H1 (cell line): ENCODE measurements around the gene SKAP1. TPM values are rescaled to one million over a fixed set of nuclear protein-coding genes. Genes with fewer than 3 reads are reported as not detected.

ENCODE experiments used
- polyA plus RNA-seq, 7 experiments: library from polyadenylated mRNA; depleted of rRNA in 3 of 7; stranded (reverse) in 5 of 7; unstranded in 2 of 7; fragments of >200 nt in 5 of 7; fragments of 200-250 nt in 2 of 7; gene quantifications; 1 replicate in 5 of 7; 2 replicates in 1 of 7; 4 replicates in 1 of 7; pipeline versions ENCODE4 v1.2.1 to v1.2.3, GENCODE V29; 2011 to 2013; ENCODE audit warnings: missing spikeins in 2 of 7, mixed read lengths in 2 of 7
- total RNA-seq: library from RNA; stranded (reverse); fragmentation: NEBNext Ultra II Directional; extraction: Animal tissue kit (Norgen Biotek cat#: 25700); gene quantifications from 2 replicates; pipeline ENCODE4 v1.2.1, GENCODE V29; 2021
- TF ChIP-seq, protein P1 (sequence below), 3 experiments: IDR thresholded peaks; 1 replicate in 2 of 3; 2 replicates in 1 of 3; pipeline versions ENCODE4 v1.5.1 to v1.6.1; 2011; ENCODE audit warnings: low read length in 3 of 3, mild to moderate bottlenecking in 3 of 3, inconsistent platforms in 2 of 3, low read depth in 1 of 3, moderate library complexity in 1 of 3; ENCODE audit not compliant: insufficient read depth in 1 of 3; ENCODE audit errors: control extremely low read depth in 1 of 3
- TF ChIP-seq, protein P2 (sequence below): IDR thresholded peaks from 2 replicates; pipeline ENCODE4 v1.6.1; 2011; ENCODE audit warnings: low read depth, mild to moderate bottlenecking, low read length; ENCODE audit not compliant: insufficient read depth

The SKAP1 gene
- total and polyA plus RNA-seq, 2 of the 8 experiments (the other 6 are each of a cell fraction or from before 2014, with no cell fraction given) = not detected

DNA sequence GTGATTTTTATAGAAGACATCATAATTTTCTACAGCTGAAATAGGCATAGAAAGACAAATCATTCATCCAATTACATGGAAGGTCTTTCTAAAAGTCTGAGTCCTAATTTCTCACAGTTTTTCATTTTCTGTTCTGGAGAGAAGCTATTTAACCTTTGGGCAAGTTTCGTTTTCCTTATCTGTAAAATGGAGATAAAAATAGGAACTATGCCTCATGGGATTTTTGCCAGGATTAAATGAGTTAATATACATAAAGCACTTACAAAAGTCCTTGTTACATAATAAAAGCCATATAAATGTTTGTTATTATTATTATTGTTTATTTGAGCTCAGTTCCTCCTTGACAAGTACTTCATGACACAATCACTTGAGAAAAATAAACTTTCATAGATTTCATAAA lies 121.4 kb downstream of the SKAP1 start (continued):
- TF ChIP-seq, protein P1, sequence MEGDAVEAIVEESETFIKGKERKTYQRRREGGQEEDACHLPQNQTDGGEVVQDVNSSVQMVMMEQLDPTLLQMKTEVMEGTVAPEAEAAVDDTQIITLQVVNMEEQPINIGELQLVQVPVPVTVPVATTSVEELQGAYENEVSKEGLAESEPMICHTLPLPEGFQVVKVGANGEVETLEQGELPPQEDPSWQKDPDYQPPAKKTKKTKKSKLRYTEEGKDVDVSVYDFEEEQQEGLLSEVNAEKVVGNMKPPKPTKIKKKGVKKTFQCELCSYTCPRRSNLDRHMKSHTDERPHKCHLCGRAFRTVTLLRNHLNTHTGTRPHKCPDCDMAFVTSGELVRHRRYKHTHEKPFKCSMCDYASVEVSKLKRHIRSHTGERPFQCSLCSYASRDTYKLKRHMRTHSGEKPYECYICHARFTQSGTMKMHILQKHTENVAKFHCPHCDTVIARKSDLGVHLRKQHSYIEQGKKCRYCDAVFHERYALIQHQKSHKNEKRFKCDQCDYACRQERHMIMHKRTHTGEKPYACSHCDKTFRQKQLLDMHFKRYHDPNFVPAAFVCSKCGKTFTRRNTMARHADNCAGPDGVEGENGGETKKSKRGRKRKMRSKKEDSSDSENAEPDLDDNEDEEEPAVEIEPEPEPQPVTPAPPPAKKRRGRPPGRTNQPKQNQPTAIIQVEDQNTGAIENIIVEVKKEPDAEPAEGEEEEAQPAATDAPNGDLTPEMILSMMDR (IDR thresholded peaks at IDR 0.05; ENCODE audit: control extremely low read depth in 1 of 3, insufficient read depth in 1 of 3, low read depth in 1 of 3, low read length in 3 of 3) = no peak
- TF ChIP-seq, protein P2, sequence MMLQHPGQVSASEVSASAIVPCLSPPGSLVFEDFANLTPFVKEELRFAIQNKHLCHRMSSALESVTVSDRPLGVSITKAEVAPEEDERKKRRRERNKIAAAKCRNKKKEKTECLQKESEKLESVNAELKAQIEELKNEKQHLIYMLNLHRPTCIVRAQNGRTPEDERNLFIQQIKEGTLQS = no peak
